ENCODE results near the gene NUDT12. TPM values are rescaled to one million over a fixed set of nuclear protein-coding genes. Genes with fewer than 3 reads are reported as not detected.

The NUDT12 gene
- total RNA-seq, 2 donors from 2014 or later: 10.0 to 10.1 TPM

DNA sequence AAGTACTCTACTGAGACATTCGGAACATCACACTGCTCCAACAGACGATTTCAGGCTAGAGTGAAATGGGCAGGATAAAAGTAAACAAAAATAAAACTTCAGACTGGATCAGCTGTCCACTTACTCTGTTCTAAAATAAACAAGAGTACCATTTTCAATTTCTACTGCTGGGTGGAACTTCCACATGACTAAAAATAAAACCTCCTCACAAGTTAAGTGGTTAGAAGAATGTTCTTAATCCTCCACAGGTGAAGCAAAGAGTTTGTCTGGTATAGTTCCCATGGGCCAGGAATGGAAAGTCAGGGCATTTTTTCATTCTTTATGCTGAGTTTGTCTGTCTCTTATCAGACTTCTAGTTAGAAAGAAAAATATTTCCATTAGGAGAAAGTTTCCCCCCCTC lies 15.7 kb downstream of the NUDT12 start:
- no peak for DNase-seq (ENCODE audit: low spot score)
- intact Hi-C loops (cut with DNase I): no loop called here

DNA sequence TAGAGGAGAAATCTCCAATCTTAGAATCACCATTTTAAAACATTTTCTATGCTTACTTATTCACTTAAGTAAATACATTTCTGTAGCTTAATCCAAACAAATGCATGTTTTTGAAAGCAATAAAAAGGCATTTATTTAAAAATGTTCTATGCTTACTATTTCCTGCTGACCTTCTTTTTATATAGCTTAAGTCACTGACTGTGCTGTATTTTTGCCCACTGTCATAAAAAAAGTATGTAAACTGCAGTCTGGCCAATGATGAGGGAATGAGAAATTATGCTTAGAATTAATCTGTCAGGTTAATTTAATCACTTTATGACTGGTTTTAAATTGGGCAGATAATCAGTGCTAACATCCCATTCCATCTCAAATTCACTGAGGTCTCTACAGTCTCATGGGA lies 20.1 kb downstream of the NUDT12 start:
- intact Hi-C loops (cut with DNase I): no loop called here
- no peak for DNase-seq (ENCODE audit: low spot score)

DNA sequence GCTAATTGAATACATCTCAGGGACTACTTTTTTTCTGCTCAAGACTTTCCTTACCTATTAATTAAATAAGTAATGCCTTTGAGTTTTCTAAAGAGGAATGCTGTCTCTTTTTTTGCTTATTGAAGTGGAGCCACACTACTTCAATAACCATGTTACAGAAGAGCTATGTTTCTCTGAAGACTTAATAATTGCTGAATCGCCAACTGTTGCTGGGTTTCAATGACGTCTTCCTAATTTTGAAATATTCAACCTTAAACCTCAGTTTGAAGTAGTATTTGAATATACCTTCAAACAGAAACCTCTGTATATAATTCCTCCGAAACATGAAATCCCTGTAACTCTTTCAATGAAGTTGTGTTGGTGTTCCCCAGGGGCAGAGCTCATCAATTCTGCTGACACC lies 21.0 kb downstream of the NUDT12 start:
- intact Hi-C loops (cut with DNase I): no loop called here
- DNase-seq (ENCODE audit: low spot score): no peak

DNA sequence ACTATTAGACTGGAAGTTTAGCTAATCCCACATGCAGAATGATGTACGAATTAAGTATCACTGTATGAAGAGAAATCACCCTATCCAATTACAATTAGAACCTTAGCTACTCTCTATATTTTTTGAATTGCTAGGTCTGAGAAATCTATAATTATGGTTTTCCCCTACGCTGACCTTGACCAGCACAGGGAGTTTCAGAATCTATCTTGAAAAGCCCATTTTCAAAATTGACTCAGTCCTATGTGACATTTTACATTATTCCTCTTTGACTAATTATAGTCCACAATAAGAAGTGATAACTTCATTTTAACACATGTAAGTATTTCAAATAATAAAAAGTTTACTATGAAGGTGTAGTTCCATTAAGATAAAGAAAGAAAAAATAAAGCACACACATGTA lies 21.5 kb downstream of the NUDT12 start:
- DNase-seq (ENCODE audit: low spot score): no peak
- intact Hi-C loops (cut with DNase I): no loop called here

DNA sequence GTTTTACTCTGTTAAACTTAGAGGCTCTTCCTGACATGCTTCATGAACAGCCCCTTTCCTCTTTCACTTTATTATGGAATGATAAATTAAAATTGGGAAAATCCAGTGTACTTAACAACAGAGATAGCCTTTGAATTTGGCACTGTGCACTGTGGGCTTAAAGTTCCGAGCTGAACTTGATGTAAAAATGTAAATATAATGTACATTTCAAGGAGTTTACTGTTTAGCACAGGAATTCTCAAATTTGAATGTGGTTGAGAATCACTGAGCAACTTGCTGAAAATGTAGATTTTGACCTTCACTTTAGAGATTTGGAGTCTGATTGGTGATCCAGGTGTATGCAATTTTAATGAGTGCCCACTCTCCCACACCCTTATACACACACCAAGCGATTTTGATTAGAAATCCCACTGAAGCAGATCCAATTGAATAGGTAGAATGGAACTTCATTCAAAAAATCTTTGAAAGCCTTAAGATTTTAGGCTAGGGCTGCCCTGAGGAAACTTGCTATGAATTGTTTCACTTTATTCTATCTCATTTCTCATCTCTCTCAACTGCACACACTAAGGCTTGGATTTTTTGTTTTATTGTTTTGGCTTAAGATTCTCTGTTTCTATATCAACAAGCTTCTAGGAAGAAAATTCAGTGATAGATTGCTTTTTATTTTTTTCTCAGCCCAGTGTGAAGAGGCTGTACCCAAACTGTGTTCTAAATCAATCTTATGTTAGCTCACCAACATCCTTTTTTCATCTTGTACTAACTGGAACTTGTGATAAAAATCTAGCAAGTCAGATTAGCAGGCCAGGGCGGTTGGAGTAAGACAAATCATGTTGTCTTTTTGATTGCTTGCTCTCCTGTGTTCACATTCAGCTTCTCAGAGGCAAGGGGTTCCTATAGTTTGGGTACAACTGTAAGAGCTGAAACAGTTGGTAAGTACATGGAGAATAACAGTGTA lies 22.9 kb downstream of the NUDT12 start:
- DNase-seq (ENCODE audit: low spot score): no peak
- intact Hi-C loops (cut with DNase I): no loop called here

DNA sequence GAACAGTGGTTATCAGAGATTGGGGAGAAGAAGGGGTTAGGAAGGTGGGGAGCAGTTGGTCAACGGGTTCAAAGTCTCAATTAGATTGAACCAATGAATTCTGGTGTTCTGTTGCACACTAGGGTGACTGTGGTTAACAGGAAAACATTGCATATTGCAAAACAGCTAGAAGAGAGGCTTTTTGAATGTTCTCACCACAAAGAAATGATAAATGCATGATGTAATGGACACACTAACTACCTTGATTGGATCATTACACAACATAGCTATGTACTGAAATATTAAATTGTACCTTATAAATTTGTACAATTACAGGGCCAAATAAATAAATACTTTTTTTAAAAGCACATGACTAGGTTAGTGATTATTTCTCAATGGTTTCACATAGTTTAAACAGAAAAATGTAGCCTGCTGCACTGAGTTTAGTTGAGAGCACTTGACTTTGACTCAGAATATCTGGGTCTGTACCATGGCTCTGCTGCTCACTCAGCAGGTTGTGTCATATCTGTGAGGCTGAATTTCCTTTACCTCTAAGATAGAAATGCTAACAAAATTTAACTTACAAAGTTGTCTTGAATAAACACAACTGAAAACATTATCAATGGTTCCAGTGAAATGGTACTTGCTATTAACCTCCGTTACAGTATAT lies 30.4 kb downstream of the NUDT12 start:
- intact Hi-C loops (cut with DNase I): no loop called here

DNA sequence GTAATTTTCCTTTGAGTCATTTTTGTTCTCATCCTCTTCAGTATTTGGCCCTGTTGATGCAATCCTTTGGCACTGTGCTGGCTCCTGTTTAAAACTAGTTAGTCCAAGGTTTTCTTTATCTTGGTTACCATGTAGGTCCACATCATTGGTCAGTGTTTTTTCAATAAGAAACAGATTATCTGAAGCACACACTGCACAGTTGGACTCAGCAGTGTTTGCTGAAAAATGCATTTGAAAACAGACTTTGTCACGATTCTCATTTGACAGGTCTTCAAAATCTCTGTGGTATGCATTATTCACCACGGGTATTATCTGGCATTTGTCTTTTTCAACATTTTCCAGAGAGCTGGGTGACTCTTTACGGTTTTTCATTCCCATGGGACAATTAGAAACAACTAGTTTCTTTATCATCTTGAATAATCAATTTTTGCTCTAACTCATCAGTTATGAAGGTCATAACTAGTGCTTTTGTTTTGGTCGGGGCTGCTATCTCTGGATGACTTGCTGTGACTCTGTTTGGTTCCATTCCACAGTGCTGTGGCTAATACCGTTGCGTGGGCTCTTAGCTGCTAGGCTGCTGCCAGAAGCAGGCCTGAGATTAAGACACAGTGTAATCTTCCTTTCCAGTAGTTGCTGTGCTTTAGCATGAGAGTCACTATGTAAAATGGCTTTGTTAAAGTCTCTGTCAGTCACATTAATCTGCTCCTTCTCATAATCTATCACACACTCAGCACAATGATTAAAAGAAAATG lies 36.2 kb downstream of the NUDT12 start:
- no peak for DNase-seq (ENCODE audit: low spot score)
- intact Hi-C loops (cut with DNase I): no loop called here

More for the DNA sequence above, 30.4 kb downstream of the NUDT12 start:
- no peak for DNase-seq (ENCODE audit: low spot score)

DNA sequence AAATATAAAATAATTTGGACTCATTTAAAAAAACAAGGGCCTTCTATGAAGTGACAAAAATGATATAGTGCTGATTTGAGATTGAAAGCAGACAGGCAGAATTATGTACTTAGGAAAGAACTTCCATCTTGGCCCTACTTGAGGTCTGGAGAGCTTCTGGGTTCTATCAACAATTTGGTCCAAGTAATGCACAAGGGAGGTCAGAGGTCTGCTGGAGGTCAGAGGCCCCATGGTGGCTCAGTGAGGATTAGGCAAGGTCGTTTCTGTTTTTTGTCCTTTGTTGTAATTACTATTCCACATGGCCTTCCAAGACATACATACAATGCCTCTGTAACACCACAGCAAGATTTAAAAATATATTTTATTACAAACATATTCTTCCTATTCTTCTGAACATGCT lies 37.2 kb downstream of the NUDT12 start:
- DNase-seq (ENCODE audit: low spot score): no peak
- intact Hi-C loops (cut with DNase I): no loop called here

DNA sequence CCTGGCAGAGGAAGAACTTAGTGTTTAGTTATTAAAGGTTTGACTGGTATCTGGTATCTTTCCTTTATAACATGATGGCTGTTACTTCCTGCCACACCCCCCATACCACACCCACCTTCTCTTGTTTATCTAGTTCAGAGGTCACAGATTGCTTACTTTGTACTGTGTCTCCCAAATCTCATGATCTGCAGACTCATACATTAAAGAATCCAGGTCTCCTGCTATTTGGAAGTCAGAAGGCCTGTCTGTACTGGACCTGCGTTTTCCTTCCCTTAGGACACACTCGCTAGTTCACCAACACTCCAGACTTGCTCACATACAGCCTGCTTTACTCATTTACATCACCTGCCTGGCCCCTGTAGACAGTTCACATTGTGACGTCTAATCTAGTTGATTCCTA lies 39.3 kb downstream of the NUDT12 start:
- DNase-seq (ENCODE audit: low spot score): no peak
- intact Hi-C loops (cut with DNase I): no loop called here

DNA sequence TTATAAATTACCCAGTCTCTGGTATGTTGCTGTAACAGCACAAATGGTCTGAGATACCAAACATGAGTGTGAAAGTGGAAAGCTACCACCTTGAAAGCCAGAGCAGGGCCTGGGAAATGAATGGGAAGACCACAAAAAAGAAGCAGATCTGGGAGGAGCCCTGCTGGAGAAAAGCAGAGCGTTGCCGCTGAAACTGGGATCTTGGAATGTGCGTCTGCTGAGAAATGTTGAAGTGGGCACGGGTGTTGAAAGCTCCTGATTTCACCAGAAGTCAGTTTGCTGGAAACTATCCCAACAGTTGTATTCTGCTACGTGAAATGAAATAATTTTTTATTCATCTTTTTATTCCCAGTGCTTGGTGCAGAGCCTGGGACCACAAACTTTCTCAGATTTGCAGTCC lies 40.0 kb downstream of the NUDT12 start:
- intact Hi-C loops (cut with DNase I): no loop called here
- no peak for DNase-seq (ENCODE audit: low spot score)

DNA sequence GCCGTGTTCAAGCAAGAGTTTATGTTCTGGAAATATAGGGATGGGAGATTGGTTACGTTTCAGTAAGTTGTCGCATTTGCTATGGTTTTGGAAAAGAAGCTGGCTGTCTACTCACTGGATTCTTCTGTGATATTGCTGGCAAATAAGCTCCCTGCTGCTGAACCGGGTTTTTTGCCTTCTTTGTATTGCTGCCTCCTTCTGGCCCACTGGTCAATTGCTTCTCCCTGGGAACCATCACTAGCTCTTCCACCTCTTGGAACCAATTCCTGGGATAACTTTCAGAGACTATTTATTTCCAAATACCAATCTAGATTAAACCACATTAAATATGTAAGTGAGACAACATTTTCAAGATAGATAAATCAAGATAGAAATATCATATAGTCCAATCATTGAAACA lies 43.0 kb downstream of the NUDT12 start:
- DNase-seq (ENCODE audit: low spot score): no peak
- intact Hi-C loops (cut with DNase I): no loop called here

DNA sequence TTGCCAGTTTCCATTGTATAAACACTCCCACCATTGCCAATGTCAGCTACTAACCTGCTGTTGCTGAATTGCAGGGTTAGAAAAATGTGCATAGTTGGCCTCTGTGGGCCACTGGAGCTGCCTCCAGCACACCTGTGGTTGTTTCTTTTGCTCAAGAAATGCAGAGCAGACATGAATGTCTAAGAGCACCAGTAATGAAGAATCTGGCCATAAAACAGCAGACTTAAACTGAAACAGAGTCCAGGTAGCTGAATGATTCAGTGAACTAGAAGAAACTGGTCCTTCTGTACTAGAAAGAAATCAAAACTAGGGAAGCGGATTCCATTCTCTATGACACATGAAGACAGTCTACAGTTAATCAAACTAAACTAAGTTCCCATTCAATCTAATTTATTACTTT lies 48.2 kb downstream of the NUDT12 start:
- intact Hi-C loops (cut with DNase I): no loop called here
- no peak for DNase-seq (ENCODE audit: low spot score)

DNA sequence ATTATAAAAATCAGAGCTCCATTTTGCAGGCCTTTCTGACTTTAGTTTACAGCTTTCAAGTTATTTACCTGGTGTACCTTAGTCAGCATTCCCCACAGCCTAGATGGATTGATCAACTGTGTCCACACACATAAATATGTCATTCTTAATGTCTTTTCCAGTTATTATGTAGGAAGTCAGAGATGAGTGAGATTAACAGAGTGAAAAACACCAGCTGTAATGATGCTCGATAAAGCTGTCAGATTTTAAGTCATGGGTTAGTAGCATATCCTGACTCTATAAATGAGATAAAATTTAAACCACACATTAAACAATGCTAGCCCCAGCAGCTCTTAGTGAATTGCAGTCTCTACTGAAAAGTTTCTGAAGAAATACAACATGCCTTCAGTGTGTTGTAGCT lies 48.9 kb downstream of the NUDT12 start:
- intact Hi-C loops (cut with DNase I): no loop called here
- DNase-seq (ENCODE audit: low spot score): no peak

DNA sequence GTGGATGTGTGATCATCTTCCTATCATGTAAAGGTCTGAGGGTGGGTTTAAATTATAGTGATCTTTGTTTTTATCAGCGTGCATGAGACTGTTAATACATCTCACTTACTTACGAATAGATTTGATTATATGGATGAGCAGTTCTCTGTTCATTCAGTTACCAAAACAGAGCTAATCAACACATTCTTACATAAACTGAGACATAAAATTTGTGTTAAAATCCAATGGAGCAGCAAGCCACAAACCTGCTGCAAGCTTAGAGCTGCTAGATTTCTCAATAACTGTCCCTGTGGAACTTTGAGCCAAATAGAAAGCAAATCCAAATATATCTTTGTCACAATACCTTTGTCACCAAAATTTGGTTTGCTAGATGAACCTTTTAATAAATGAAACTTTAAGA lies 50.1 kb downstream of the NUDT12 start:
- intact Hi-C loops (cut with DNase I): no loop called here
- no peak for DNase-seq (ENCODE audit: low spot score)

DNA sequence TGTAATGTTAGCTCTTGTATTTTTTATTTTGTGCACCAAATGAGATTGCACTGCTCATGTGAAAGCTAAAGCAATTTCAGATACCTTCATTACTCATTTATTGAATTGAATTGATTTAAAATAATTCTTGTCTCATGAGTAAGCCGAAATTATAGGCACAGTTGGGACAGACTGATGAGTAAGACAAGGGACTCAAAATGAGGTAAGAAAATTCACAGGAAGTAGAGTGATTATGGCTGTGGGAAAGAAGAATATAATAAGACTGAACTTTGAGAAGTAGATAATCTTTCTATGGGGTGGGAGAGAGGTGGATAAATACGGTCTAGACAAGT lies 51.1 kb downstream of the NUDT12 start:
- DNase-seq (ENCODE audit: low spot score): no peak
- intact Hi-C loops (cut with DNase I): no loop called here

DNA sequence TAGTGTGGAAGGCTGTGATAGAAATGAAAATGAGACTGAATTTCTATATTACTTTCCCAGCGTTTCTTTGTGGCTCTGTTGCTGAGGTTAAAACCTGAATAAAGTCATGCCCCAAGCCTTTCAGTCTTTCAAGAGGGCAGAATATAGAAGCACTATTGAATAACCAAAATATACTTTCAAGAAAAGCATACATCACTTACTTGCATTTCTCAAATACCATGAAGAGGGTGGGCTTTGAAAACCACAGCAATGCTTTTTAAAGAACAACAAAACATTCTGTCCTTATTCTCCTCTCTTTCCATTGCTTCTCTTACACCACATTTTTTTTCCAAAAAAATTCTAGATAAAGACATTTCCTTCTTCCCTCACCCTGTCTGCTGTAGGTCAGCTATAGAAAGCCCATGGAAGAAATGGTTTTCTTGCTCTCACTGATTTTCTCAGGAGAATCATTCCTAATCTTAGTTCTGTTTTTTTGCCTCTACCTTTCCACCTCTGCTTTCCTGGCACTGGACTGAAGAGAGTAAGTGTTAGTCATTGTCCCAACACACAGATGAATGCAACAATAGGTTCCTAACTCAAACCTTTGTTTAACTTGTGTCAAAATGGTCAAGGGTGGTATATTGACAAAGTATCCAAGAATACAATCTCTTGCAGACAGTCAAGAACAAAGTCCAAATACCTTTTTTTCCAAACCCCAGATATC lies 51.6 kb downstream of the NUDT12 start:
- no peak for DNase-seq (ENCODE audit: low spot score)
- intact Hi-C loops (cut with DNase I): no loop called here

DNA sequence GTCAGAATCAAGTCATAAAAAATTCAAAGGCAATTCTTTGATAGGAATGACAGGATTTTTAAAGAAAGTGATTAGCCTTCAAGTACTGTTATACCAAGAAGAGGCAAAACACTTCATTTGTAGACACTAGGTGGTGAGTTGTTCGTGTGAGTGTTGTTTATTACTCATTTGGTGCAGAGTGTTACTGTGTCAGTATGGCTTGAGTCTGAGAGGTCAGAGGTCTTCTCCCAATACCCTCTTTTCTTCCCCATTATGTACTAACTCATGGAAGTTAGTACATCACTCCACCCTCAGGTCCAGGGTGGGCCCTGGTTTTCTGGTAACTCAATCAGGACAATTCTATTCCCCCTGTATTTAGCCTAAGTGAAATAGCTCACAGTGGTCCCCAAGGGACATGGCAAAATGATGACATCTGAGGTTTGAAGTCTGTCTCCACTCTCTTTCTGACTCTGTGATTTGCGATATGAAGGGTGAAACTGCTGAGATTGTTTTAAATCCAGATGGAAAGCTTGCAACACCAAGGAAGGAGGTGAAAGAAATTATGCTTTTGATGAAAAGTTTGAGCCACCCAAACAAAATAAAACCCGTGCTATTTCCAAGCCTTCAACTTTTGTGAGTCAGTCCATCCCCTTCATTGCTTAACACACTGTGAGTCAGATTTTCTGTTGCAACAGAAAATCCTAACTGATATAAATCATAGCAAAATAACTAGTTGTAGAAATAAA lies 56.8 kb downstream of the NUDT12 start:
- no peak for DNase-seq (ENCODE audit: low spot score)
- intact Hi-C loops (cut with DNase I): loop anchor here in 1 of 2 donors (10.0 kb wide), 1 partner anchor 1621 kb away; no protein-coding TSS in a partner anchor

DNA sequence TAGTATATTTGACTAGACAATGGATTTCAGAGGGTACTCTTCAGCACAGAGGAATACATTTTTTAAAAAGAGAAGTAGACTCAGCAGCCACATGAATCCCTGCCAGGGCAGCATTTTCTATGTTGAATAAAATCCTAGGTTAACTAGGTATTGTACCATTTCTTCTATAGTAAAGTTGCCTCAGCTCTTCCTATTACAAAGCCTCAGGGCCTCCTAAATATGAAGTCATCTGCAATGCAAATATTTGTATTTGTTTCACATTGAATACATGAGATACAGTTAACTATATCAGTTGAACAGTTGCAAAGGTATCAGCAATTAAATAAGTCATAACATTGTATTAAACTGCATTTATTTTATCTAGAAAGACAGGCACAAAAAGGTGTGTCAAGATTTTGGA lies 59.5 kb downstream of the NUDT12 start:
- intact Hi-C loops (cut with DNase I): loop anchor here in 1 of 2 donors (10.0 kb wide), 1 partner anchor 1618 kb away; no protein-coding TSS in a partner anchor
- DNase-seq (ENCODE audit: low spot score): no peak

DNA sequence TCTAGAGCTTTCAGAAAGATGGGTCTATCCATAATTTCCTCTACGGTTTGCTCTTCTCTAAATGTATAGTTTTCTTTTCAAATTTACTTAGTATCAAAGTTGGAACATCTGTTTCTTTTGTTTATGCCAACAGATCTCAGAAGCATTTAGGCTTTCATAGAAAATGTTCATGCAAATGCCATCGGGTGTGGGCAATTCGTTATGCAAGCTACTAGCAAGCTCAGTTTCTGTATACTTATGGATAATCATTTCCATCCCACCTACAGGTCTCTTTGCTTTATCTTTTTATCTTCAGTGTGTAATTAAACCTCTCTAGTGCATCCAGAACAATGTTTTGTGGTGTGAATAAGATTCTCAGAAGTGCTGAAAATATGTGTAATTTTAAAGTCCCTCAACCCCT lies 59.9 kb downstream of the NUDT12 start:
- intact Hi-C loops (cut with DNase I): loop anchor here in 1 of 2 donors (10.0 kb wide), 1 partner anchor 1618 kb away; no protein-coding TSS in a partner anchor
- no peak for DNase-seq (ENCODE audit: low spot score)
